Fibroblast of lung (primary cell): Measurements from ENCODE around the gene LSAMP. TPM values are rescaled to one million over a fixed set of nuclear protein-coding genes. Genes with fewer than 3 reads are reported as not detected.
A peak's percentile ranks its signal among the peaks of the same experiment; 100 is the strongest.

Experiments used
- DNase-seq, 2 donors: peaks; one replicate each; pipeline versions ENCODE4 v3.0.0 to v3.0.0-alpha.2; 2010; ENCODE audit warnings: low read depth in 2 of 2
- H2AFZ ChIP-seq: 2 replicates; pipeline ENCODE4 v1.5.1; 2012; ENCODE audit warnings: low read length, control low read depth, inconsistent platforms
- H3K27ac ChIP-seq: 2 replicates; pipeline ENCODE4 v1.5.1; 2011; ENCODE audit warnings: low read length, control low read depth; ENCODE audit not compliant: insufficient read depth
- H3K27me3 ChIP-seq: 2 replicates; pipeline ENCODE4 v1.5.1; 2011; ENCODE audit warnings: mild to moderate bottlenecking, low read length; ENCODE audit not compliant: control insufficient read depth, insufficient read depth
- H3K36me3 ChIP-seq: 2 replicates; pipeline ENCODE4 v1.5.1; 2011; ENCODE audit warnings: low read length; ENCODE audit not compliant: control insufficient read depth, insufficient read depth
- H3K4me1 ChIP-seq: 2 replicates; pipeline ENCODE4 v1.5.1; 2011; ENCODE audit warnings: low read length; ENCODE audit not compliant: control insufficient read depth, insufficient read depth; ENCODE audit errors: extremely low read depth
- H3K4me2 ChIP-seq: 2 replicates; pipeline ENCODE4 v1.5.1; 2011; ENCODE audit warnings: low read length, control low read depth; ENCODE audit not compliant: insufficient read depth; ENCODE audit errors: extremely low read depth
- H3K4me3 ChIP-seq, 4 experiments: fragments of 200-600 bp in 1 of 4; sonication (generic) in 1 of 4; replicated peaks in 1 of 4; 2 replicates each; pipeline ENCODE4 v1.5.1; 2011 to 2016; ENCODE audit warnings: low read length in 4 of 4, low read depth in 3 of 4, mild to moderate bottlenecking in 3 of 4, control low read depth in 2 of 4, inconsistent platforms in 1 of 4, mixed read lengths in 1 of 4; ENCODE audit not compliant: insufficient read depth in 1 of 4; ENCODE audit errors: control extremely low read depth in 1 of 4
- H3K79me2 ChIP-seq: 2 replicates; pipeline ENCODE4 v1.5.1; 2012; ENCODE audit warnings: mild to moderate bottlenecking, low read length, inconsistent platforms; ENCODE audit not compliant: control insufficient read depth, insufficient read depth
- H3K9ac ChIP-seq: 2 replicates; pipeline ENCODE4 v1.5.1; 2011; ENCODE audit warnings: mild to moderate bottlenecking, low read length, control low read depth; ENCODE audit not compliant: insufficient read depth
- H3K9me3 ChIP-seq: 2 replicates; pipeline ENCODE4 v1.5.1; 2012; ENCODE audit warnings: low read depth, low read length; ENCODE audit not compliant: control insufficient read depth, insufficient read depth
- H4K20me1 ChIP-seq: 2 replicates; pipeline ENCODE4 v1.5.1; 2011; ENCODE audit warnings: low read length; ENCODE audit not compliant: control insufficient read depth, insufficient read depth; ENCODE audit errors: extremely low read depth
- EZH2 ChIP-seq: IDR thresholded peaks from 2 replicates; pipeline ENCODE4 v1.5.1; 2012; ENCODE audit warnings: low read length, control low read depth, mild to moderate bottlenecking; ENCODE audit errors: missing control alignments
- polyA plus RNA-seq, 2 donors: library from polyadenylated mRNA; depleted of rRNA in 1 of 2; stranded (reverse) in 1 of 2; unstranded in 1 of 2; fragments of >200 nt; gene quantifications; 2 replicates each; pipeline ENCODE4 v1.2.1, GENCODE V29; 2011 to 2012; ENCODE audit warnings: missing spikeins in 1 of 2
- total RNA-seq: library from RNA; depleted of rRNA; stranded (reverse); fragments of >200 nt; gene quantifications from 2 replicates; pipeline ENCODE4 v1.2.1, GENCODE V29; 2014
- TF ChIP-seq, protein P1 (sequence below), 2 donors: IDR thresholded peaks in 1 of 2; conservative IDR thresholded peaks in 1 of 2; 1 replicate in 1 of 2; 2 replicates in 1 of 2; pipeline ENCODE4 v1.5.1; 2011 to 2012; ENCODE audit warnings: low read length in 2 of 2, control low read depth in 1 of 2, inconsistent platforms in 1 of 2, low read depth in 1 of 2, mild to moderate bottlenecking in 1 of 2

The LSAMP gene
- total and polyA plus RNA-seq, 2 donors (not counting 1 experiment from before 2014, with no cell fraction given): 4.8 to 5.9 TPM

DNA sequence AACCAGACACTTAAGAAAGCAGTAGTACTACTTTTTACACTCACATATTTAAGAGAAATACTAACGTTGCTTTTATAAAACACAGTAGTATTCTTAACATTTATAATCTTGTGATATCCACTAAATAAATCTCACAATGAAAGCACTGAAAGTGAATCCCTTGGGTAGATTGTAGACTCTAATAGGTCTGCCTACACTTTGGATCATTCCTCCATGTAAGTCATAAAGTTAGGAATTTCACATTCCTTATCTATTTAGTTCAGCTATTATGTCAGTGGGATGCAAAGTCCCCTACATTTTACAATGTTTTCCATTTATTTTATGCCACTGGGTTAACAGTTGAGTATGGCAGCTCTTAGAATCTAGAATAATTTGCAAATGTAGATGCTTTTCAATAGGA lies 330.7 kb downstream of the LSAMP start:
- H3K4me1 ChIP-seq: no peaks in the 10 kb centered on the region
- no peaks in the 10 kb centered on the region for H3K27me3 ChIP-seq
- no peaks in the 10 kb centered on the region for H3K9me3 ChIP-seq
- H3K4me3 ChIP-seq: no peak overlapping the region
- H3K4me2 ChIP-seq: no peak overlapping the region
- H3K9ac ChIP-seq: no peak overlapping the region
- H3K79me2 ChIP-seq: no peaks in the 10 kb centered on the region
- no peaks in the 10 kb centered on the region for H3K36me3 ChIP-seq
- H2AFZ ChIP-seq: no peak overlapping the region
- TF ChIP-seq EZH2: no peak
- TF ChIP-seq, protein P1, sequence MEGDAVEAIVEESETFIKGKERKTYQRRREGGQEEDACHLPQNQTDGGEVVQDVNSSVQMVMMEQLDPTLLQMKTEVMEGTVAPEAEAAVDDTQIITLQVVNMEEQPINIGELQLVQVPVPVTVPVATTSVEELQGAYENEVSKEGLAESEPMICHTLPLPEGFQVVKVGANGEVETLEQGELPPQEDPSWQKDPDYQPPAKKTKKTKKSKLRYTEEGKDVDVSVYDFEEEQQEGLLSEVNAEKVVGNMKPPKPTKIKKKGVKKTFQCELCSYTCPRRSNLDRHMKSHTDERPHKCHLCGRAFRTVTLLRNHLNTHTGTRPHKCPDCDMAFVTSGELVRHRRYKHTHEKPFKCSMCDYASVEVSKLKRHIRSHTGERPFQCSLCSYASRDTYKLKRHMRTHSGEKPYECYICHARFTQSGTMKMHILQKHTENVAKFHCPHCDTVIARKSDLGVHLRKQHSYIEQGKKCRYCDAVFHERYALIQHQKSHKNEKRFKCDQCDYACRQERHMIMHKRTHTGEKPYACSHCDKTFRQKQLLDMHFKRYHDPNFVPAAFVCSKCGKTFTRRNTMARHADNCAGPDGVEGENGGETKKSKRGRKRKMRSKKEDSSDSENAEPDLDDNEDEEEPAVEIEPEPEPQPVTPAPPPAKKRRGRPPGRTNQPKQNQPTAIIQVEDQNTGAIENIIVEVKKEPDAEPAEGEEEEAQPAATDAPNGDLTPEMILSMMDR (conservative IDR thresholded peaks at IDR 0.05 in 1 of 2, IDR thresholded peaks at IDR 0.05 in 1 of 2; ENCODE audit: low read depth in 1 of 2, low read length in 2 of 2): no peak
- DNase-seq: no peak
- no peaks in the 10 kb centered on the region for H4K20me1 ChIP-seq
- H3K27ac ChIP-seq: no peak overlapping the region

DNA sequence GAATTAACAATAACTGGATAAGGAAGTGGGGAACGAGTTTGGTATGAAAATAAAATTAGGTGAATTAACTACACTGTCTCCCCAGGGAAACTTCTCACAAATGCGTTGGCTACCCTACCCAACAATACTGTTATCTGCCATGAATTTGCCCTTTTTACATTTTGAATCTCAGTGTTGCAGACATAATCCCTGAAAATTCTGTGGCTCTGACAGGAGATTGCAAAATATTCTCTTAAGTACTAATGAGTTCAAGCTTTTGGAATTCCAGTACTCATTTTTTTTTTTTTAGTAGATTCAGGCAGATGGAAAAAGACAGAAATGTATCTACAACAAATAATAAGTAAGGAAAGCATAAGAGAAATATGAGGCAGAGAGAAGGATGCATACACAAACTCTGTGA lies 332.6 kb downstream of the LSAMP start:
- H3K9ac ChIP-seq: no peak overlapping the region
- no peaks in the 10 kb centered on the region for H3K4me1 ChIP-seq
- H4K20me1 ChIP-seq: no peaks in the 10 kb centered on the region
- no peak for TF ChIP-seq EZH2
- TF ChIP-seq, protein P1 (conservative IDR thresholded peaks at IDR 0.05 in 1 of 2, IDR thresholded peaks at IDR 0.05 in 1 of 2; ENCODE audit: low read depth in 1 of 2, low read length in 2 of 2): no peak
- no peak overlapping the region for H3K4me2 ChIP-seq
- no peak overlapping the region for H3K4me3 ChIP-seq
- H3K27me3 ChIP-seq: no peaks in the 10 kb centered on the region
- no peak overlapping the region for H3K27ac ChIP-seq
- H3K79me2 ChIP-seq: no peaks in the 10 kb centered on the region
- H3K9me3 ChIP-seq: no peaks in the 10 kb centered on the region
- H2AFZ ChIP-seq: no peak overlapping the region
- H3K36me3 ChIP-seq: no peaks in the 10 kb centered on the region
- DNase-seq: peak; percentile 34 to 48

DNA sequence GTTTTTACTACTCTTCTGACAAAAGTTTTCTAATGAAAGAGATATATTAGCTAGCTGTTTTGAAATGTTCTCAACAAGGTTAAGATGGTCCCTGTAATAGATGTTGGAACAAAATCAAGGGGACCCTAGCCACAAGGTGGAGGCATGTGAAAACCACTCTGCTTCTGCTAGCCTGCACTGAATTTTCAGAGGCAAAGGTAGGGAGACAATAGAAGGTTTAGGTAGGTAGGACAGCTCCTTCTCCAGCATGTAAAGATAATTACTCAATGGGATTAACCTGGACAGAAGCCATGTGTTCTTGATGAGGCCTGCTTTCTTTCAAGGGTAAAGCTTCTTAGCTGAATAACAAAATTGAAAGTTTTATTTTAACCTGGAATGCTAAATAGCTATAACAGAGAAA lies 333.5 kb downstream of the LSAMP start:
- H3K9ac ChIP-seq: no peak overlapping the region
- no peak for DNase-seq
- H3K36me3 ChIP-seq: no peaks in the 10 kb centered on the region
- H3K4me3 ChIP-seq: no peak overlapping the region
- no peak overlapping the region for H3K4me2 ChIP-seq
- no peaks in the 10 kb centered on the region for H3K9me3 ChIP-seq
- H3K79me2 ChIP-seq: no peaks in the 10 kb centered on the region
- no peak overlapping the region for H3K27ac ChIP-seq
- no peaks in the 10 kb centered on the region for H3K4me1 ChIP-seq
- TF ChIP-seq, protein P1 (conservative IDR thresholded peaks at IDR 0.05 in 1 of 2, IDR thresholded peaks at IDR 0.05 in 1 of 2; ENCODE audit: low read depth in 1 of 2, low read length in 2 of 2): no peak
- no peak for TF ChIP-seq EZH2
- H4K20me1 ChIP-seq: no peaks in the 10 kb centered on the region
- no peaks in the 10 kb centered on the region for H3K27me3 ChIP-seq
- no peak overlapping the region for H2AFZ ChIP-seq
